SH-SY5Y (cell line): Measurements from ENCODE around the gene PUM1.

Source experiments
- GATA2 ChIP-seq: IDR thresholded peaks from 2 replicates; pipeline ENCODE4 v1.6.1; 2011; ENCODE audit warnings: mild to moderate bottlenecking, low read depth, low read length
- GATA3 ChIP-seq: IDR thresholded peaks from 2 replicates; pipeline ENCODE4 v1.6.1; 2011; ENCODE audit warnings: low read depth, mild to moderate bottlenecking, low read length, moderate library complexity

The PUM1 gene, protein sequence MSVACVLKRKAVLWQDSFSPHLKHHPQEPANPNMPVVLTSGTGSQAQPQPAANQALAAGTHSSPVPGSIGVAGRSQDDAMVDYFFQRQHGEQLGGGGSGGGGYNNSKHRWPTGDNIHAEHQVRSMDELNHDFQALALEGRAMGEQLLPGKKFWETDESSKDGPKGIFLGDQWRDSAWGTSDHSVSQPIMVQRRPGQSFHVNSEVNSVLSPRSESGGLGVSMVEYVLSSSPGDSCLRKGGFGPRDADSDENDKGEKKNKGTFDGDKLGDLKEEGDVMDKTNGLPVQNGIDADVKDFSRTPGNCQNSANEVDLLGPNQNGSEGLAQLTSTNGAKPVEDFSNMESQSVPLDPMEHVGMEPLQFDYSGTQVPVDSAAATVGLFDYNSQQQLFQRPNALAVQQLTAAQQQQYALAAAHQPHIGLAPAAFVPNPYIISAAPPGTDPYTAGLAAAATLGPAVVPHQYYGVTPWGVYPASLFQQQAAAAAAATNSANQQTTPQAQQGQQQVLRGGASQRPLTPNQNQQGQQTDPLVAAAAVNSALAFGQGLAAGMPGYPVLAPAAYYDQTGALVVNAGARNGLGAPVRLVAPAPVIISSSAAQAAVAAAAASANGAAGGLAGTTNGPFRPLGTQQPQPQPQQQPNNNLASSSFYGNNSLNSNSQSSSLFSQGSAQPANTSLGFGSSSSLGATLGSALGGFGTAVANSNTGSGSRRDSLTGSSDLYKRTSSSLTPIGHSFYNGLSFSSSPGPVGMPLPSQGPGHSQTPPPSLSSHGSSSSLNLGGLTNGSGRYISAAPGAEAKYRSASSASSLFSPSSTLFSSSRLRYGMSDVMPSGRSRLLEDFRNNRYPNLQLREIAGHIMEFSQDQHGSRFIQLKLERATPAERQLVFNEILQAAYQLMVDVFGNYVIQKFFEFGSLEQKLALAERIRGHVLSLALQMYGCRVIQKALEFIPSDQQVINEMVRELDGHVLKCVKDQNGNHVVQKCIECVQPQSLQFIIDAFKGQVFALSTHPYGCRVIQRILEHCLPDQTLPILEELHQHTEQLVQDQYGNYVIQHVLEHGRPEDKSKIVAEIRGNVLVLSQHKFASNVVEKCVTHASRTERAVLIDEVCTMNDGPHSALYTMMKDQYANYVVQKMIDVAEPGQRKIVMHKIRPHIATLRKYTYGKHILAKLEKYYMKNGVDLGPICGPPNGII

GRCh38 chr1:31065310-31066217 lies at the start of gene PUM1:
PUM1 (minus strand) TSS chr1:31065717; CDS start chr1:31059566, 6,151 bp downstream.
- TF ChIP-seq GATA3, result no peak
- 0 out of 2 replicates have a peak, but pooled peaks have one; percentile 14 for TF ChIP-seq GATA2

- TF ChIP-seq GATA2 (no peak), GATA3 (no peak)
These were observed 46.9 kb upstream of the PUM1 start for GRCh38 chr1:31112266-31112935.

- TF ChIP-seq GATA3 (no peak), GATA2 (no peak)
These were observed 45.9 kb upstream of the PUM1 start for GRCh38 chr1:31111290-31111951.

DNA sequence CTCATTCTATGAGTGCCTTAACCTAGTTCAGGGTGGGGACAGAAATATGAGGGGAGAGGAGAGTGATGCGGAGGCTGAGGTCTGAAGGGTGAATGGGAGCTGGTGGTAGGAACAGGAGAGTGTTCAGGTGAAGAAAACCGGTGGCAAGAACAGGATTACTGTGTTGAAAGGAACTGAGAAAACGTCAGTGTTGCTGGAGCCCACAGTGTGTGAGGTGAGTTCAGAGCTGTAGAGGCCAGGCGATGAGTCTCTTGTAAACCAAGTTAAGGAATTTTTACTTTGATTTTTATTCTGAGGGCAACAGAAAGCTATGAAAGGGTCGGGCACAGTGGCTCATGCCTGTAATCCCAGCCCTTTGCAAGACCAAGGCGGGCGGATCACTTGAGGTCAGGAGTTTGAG lies 45.3 kb upstream of the PUM1 start:
- TF ChIP-seq GATA3 (no peak), GATA2 (no peak)

GRCh38 chr1:31108861-31109260 lies 43.3 kb upstream of the PUM1 start:
- TF ChIP-seq GATA3 (no peak), GATA2 (no peak)

- no peak for TF ChIP-seq GATA2
- TF ChIP-seq GATA3, result no peak
These were observed 40.1 kb upstream of the PUM1 start for GRCh38 chr1:31105646-31106045.

DNA sequence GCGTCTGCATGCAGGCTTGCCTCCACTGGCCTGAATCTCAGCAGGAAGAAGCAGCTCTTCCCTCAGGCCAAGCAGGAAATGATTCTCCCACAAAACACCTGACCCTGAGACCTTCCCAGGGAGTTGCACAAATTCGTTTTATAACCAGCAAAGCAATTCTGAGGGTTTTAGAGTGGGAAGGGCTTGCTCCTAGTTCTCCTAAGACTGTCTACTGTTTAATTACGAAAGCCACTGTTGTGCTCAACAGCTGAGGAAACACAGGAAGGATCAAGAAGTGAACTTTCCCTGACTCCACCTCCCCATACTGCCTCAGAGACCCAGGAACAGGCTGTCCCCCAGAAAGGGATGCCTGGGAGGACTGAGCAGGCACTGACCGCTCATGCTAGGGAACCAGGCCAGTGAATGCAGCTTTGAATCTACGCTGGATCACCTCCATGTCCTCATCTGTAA lies 37.0 kb upstream of the PUM1 start:
- no peak for TF ChIP-seq GATA2
- TF ChIP-seq GATA3, result no peak

DNA sequence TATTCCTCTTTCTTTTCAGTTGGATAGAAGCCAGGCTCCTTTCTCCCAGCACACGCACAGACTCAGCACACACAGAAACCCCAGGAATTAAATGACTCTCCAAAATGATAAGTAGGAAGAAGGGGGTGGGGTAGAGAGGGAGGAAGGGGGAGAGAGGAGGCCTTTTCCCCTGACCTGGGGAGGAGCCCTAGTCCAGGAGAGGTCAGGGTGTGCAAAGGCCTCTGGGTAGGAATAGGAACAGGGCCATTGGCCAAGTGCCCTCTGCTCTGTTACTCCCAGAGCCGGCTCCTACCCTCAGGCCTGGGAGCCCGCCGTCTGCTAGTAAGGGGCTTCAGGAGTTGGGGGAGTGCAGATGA lies 35.6 kb upstream of the PUM1 start:
- TF ChIP-seq GATA2, result no peak
- TF ChIP-seq GATA3, result no peak

DNA sequence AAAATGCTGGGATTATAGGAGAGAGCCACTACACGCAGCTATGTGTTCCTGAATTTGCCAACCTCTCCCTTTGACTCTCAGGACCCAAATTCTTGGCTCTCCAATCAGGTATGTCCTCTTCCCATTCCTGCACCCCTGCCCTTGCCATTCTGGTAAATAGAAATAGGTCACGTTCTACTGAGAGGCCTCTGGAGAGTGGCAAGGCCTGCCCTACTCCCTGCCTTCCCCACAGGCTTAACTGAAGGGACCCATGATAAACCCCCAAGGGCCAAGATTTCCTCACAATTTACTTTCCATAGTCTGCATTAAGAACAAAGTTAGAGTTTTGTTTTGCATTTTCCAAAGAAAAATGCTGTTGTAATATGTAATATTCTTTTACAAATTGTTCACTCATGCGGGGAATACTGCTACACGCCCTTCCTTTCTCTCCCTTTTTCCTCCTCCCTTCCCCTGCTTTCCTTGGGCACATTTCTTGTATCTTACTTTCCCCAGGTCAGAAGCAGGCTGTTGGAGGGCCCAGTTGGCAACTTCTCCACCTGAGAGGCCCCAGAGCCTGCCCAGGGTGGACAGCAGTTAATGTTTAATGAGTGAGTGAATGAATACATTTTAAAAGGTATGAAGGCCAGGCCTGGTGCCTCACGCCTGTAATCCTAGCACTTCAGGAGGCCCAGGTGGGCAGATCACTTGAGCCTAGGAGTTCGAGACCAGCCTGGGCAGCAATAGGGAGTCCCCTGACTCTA lies 33.9 kb upstream of the PUM1 start:
- TF ChIP-seq GATA3 (no peak), GATA2 (no peak)

GRCh38 chr1:31095985-31096384 lies 30.5 kb upstream of the PUM1 start:
- TF ChIP-seq GATA3 (no peak), GATA2 (no peak)

- TF ChIP-seq GATA2, result no peak
- TF ChIP-seq GATA3, result no peak
These were observed 29.9 kb upstream of the PUM1 start for GRCh38 chr1:31095298-31095981.
